Type B pancreatic cell (in vitro differentiated cells): ENCODE data around the gene DMPK. TPM values are rescaled to one million over a fixed set of nuclear protein-coding genes. Genes with fewer than 3 reads are reported as not detected.

Source experiments
- DNase-seq: peaks from one replicate; pipeline ENCODE4 v3.0.0; 2021; ENCODE audit warnings: mixed read lengths; ENCODE audit not compliant: unreplicated experiment; ENCODE audit errors: extremely low spot score
- H3K27ac Mint-ChIP-seq: 2 replicates; pipeline ENCODE4 v1.8.0; 2021; ENCODE audit warnings: mild to moderate bottlenecking, mixed read lengths
- H3K27me3 Mint-ChIP-seq: 2 replicates; pipeline ENCODE4 v1.8.0; 2021; ENCODE audit warnings: mixed read lengths
- H3K36me3 Mint-ChIP-seq: 2 replicates; pipeline ENCODE4 v1.8.0; 2021; ENCODE audit warnings: mixed read lengths
- H3K4me1 Mint-ChIP-seq: one replicate; pipeline ENCODE4 v1.8.0; 2021; ENCODE audit warnings: mixed read lengths; ENCODE audit not compliant: unreplicated experiment
- H3K4me3 Mint-ChIP-seq: 2 replicates; pipeline ENCODE4 v1.8.0; 2021; ENCODE audit warnings: mild to moderate bottlenecking, mixed read lengths
- H3K9me3 Mint-ChIP-seq: 2 replicates; pipeline ENCODE4 v1.8.0; 2021; ENCODE audit warnings: mixed read lengths
- total RNA-seq: library from RNA; stranded (reverse); gene quantifications from 2 replicates; pipeline ENCODE4 v1.2.1, GENCODE V29; 2021; ENCODE audit warnings: low replicate concordance
- TF ChIP-seq, protein P1 (sequence below): fragments of 200-600 bp; sonication (generic); conservative IDR thresholded peaks from 2 replicates; pipeline ENCODE4 v1.5.0; 2021; ENCODE audit warnings: antibody characterized with exemption, mild to moderate bottlenecking

Gene DMPK
- total RNA-seq, 1 donor from 2014 or later = 97.7 TPM

DNA sequence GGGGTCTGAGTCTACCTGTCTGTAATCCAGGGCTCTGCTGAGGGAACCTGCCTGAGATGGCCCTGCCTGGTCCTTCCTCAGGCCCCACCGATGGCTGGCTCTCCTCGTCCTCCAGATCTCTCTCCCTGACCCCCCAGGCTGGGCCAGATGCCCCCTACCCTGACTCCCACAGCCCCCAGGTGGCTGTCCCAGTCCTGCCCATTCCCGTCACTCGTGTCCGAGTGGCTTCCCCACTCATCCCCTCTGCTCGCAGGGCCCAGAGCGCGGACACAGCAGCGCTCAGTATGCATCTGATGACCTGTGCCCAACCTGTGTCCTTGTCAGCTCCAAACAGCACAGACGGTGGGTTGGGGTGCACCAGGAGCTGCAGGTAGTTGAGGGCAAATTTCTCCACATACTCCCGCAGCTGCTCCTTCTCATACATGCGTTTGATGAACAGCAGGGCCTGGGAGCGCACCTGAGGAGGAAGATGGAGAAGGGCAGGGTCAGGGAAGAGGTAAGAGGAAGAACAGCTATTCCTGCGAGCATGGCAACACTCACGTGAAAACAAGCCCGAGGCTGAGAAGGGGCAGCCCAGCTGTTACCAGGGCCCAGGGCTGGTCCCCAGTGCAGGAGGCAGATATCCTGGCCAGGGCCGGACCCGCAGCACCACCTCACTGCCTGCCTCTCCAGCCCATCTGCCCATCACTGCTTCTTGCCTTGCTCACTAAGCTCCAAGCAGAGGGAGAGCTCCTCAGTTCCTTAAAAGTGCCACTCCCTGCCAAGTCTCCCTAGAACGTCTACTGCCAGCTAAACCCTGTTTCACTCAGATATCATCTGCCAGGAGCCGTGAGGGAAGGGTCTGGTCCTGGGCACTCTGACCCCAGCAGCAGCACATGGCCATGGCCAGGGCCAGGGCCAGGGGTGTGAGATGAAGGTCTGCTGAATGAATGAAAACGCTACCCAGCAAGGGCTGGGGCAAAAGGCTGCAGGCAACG is 43.9 kb upstream of the DMPK start:
- no peak for DNase-seq
- Mint-ChIP-seq H3K4me3 (no peak overlapping the region), H3K36me3 (peaks cover 11% of the 10 kb centered on the region), H3K27ac (no peak overlapping the region), H3K27me3 (no peaks in the 10 kb centered on the region), H3K9me3 (no peaks in the 10 kb centered on the region), H3K4me1 (no peaks in the 10 kb centered on the region)
- TF ChIP-seq, protein P1, sequence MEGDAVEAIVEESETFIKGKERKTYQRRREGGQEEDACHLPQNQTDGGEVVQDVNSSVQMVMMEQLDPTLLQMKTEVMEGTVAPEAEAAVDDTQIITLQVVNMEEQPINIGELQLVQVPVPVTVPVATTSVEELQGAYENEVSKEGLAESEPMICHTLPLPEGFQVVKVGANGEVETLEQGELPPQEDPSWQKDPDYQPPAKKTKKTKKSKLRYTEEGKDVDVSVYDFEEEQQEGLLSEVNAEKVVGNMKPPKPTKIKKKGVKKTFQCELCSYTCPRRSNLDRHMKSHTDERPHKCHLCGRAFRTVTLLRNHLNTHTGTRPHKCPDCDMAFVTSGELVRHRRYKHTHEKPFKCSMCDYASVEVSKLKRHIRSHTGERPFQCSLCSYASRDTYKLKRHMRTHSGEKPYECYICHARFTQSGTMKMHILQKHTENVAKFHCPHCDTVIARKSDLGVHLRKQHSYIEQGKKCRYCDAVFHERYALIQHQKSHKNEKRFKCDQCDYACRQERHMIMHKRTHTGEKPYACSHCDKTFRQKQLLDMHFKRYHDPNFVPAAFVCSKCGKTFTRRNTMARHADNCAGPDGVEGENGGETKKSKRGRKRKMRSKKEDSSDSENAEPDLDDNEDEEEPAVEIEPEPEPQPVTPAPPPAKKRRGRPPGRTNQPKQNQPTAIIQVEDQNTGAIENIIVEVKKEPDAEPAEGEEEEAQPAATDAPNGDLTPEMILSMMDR = no peak

DNA sequence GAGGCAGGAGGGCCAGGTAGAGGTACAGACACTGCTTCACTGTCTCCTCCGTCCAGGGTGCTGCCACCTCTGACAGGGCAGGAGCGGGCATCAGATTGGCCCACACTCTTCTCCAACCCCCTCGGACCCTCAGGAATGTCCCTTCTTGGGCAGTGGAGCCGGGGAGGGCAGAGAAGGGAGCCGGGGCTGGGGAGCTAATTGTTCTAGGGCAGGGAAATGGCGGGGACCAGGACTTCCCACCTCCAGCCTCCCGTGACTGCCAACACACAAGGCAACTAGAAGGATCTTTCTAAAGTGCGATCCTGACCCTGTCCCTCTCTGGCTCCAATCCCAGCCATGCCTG is 42.9 kb upstream of the DMPK start:
- H3K4me1 Mint-ChIP-seq = no peaks in the 10 kb centered on the region
- no peaks in the 10 kb centered on the region for H3K27me3 Mint-ChIP-seq
- H3K9me3 Mint-ChIP-seq = no peaks in the 10 kb centered on the region
- H3K27ac Mint-ChIP-seq = no peak overlapping the region
- no peak for DNase-seq
- TF ChIP-seq, protein P1 = no peak
- peaks cover 11% of the 10 kb centered on the region for H3K36me3 Mint-ChIP-seq
- H3K4me3 Mint-ChIP-seq = no peak overlapping the region

DNA sequence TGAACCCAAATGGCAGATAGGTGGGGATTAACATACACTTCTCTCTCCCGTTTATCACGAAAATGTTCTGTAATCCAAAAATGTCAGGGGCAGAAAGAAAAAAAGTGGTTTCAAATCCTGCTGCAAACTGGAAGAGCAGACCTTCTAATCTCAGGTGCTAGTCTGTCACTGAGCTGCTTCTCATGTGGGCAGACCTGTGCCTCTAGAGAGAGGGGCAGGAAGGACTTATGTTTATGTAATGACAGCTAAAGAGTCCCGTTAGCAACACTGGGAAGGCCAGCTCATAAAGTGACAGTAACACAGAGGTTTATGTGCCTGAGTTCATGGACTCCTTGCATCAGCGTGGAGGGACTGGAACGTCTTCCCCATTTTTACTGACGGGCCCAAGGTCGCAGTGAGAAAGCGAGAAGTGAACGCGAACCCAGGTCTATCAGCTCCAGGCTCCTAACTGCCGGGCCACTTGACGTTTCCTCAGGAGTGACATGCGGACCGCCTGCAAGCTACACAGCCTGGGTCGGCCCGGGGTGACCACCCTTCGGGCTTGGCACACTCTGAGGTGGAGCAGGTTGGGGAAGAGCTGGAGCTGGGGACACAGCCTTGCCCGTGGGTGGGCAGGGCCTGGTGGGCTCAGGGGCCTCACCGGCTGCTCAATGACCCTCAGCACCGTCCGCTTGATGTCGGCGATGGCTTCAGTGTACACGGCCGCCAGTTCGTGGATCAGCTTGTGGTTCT is 42.4 kb upstream of the DMPK start:
- H3K36me3 Mint-ChIP-seq = peaks cover 11% of the 10 kb centered on the region
- no peak overlapping the region for H3K27ac Mint-ChIP-seq
- DNase-seq = no peak
- TF ChIP-seq, protein P1 = no peak
- H3K9me3 Mint-ChIP-seq = no peaks in the 10 kb centered on the region
- no peaks in the 10 kb centered on the region for H3K27me3 Mint-ChIP-seq
- H3K4me1 Mint-ChIP-seq = no peaks in the 10 kb centered on the region
- no peak overlapping the region for H3K4me3 Mint-ChIP-seq

DNA sequence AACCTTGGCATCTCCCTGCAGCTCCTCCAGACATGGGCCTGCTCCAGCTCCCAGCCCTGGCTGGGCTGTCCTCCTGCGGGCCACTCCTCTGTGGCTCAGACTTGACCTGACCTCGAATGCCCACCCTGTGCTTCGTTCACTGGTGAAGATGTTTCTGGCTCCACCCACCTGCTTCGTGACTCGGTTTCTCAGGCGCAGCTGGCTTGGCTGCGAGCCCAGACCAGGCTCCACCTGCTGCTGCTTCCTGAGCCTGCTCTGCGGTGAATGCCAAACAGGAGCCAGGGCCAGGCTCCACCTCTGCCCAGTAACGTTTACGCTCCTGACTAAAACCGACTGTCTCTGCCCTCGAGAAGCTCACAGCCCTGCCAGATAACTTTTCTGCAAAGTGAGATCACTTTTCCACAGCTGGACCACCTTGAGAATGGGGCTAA is 41.8 kb upstream of the DMPK start:
- Mint-ChIP-seq H3K4me1 (no peaks in the 10 kb centered on the region), H3K27me3 (no peaks in the 10 kb centered on the region), H3K36me3 (peaks cover 11% of the 10 kb centered on the region), H3K4me3 (no peak overlapping the region), H3K9me3 (no peaks in the 10 kb centered on the region), H3K27ac (no peak overlapping the region)
- TF ChIP-seq, protein P1 = no peak
- no peak for DNase-seq

DNA sequence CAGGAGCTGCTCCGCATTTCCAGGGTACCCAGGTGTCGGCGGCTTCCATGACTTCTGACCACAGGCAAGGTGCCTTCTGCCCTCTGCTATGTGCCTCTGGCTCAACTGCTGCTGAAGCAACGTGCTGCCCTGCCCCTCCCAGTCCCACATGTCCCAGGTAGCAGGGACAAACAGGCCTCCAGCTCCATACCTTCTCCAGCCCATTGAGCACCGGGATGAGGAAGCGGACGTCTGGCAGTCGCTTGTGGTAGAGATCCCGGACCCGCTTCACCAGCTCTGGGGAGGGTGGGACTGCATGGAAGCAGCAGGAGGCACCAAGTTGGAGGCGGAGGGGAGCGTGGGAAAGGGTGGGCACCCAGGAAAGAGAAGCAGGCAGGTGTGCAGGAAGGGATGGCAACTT is 40.9 kb upstream of the DMPK start:
- Mint-ChIP-seq H3K9me3 (no peaks in the 10 kb centered on the region), H3K36me3 (peaks cover 6% of the 10 kb centered on the region), H3K4me3 (no peak overlapping the region), H3K4me1 (no peaks in the 10 kb centered on the region), H3K27me3 (no peaks in the 10 kb centered on the region), H3K27ac (no peak overlapping the region)
- DNase-seq = no peak
- TF ChIP-seq, protein P1 = no peak
